ENCODE results near the gene WDR3. TPM values are rescaled to one million over a fixed set of nuclear protein-coding genes. Genes with fewer than 3 reads are reported as not detected.

WDR3 gene
- total RNA-seq = 10 to 100 TPM in 3 of 4 donors, 1 to 10 TPM in 1; 7.0 to 13.2 (median 11.1) TPM

DNA sequence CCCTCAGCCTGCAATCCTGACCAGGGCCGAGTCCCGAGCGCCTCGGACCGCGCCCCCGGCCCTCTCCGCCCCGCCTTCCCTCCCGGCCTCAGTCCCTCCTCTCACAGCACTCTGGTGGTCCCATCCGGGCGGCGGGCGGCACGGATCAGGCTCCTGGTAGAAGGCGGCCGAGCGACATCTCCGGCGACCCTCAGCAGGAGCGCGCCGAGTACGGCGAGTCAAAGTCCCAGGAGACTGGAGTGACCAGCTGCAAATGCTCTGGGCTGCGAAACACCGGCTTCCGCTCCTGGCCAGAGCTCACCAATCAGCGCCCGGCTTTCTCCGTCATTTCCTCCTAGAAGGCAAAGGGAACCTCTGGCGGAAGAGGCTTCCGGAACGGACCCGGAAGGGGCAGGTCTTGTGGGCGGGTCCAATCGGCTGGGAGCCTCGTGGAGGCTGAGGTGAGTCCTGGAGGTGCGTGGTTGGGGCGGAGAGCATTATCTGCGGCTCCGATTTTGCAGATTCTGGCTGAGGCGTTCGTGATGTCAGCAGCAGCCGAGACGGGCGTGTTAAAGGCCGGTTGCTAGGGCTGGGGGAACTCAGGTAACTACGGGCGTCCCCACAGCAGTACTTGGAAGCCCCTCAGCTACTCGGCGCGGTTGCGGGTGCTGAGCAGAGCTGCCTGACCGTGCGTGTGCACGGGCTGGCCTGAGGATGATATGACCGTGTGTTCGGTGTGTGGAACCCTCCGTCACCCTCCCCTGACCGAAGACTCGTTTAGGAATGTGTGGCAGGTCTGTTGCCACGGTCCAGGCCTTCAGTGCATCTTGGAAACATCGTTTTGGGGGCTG, at the start of gene WDR3, which contains the start of gene GDAP2:
Gene WDR3, plus strand, starts transcription at position 397 of the 830 bp plus-strand sequence. CDS start 3,581 bp downstream, outside the sequence.
Gene GDAP2, minus strand, starts transcription at position 279 of the 830 bp plus-strand sequence. CDS start 9,264 bp downstream, outside the sequence.
- TF ChIP-seq, protein P1, sequence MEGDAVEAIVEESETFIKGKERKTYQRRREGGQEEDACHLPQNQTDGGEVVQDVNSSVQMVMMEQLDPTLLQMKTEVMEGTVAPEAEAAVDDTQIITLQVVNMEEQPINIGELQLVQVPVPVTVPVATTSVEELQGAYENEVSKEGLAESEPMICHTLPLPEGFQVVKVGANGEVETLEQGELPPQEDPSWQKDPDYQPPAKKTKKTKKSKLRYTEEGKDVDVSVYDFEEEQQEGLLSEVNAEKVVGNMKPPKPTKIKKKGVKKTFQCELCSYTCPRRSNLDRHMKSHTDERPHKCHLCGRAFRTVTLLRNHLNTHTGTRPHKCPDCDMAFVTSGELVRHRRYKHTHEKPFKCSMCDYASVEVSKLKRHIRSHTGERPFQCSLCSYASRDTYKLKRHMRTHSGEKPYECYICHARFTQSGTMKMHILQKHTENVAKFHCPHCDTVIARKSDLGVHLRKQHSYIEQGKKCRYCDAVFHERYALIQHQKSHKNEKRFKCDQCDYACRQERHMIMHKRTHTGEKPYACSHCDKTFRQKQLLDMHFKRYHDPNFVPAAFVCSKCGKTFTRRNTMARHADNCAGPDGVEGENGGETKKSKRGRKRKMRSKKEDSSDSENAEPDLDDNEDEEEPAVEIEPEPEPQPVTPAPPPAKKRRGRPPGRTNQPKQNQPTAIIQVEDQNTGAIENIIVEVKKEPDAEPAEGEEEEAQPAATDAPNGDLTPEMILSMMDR (IDR thresholded peaks at IDR 0.05; ENCODE audit: low read depth) = no peak

DNA sequence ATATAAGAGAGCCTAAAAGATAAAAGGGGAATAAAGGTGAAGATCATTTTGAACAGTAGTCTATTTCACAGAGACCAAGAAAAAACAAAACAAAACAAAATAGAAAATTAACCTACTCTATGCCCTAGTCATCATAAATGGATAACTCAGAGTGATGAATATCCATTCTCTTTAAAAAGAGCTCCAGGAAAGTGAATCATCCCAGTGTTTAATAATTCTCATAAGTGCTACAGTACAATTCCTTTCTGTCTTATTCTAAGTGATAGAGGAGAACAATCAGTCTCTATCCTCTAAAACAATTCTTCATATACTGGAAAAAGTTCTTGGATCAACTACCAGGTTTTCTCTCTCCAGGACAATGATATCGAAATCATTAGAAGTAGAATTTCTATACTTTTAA, 45.9 kb upstream of the WDR3 start:
- TF ChIP-seq, protein P1 (IDR thresholded peaks at IDR 0.05; ENCODE audit: low read depth) = no peak

DNA sequence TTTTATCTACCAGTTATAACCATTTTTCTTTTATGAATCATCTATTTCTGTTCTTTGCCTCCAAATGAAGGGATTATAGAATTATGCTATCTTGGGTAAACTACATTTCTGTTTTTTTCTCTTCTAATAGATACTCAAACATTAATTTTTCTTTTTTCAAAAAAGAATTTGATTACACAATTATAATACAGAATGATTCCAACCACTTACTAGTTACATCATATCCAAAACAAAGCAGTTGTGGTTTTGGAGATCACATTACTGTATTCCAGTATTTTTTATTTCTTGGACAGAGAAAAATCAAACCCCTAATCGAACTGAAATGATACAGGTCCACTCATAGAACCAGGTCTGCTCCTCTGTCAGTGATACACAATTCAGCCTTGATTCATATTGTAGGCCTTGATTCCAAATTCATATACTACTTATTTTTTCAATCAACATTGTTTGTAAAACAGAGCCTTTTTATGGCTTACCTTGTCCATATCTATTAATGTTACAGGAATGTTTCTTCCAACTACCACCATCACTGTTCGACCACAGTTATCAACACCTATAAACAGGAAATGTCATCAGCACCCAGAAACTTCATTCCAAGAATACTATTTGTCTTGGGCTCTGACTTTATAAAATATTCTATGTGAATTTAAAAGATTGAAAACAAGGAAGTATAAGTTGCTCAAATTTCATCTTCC, 43.3 kb upstream of the WDR3 start:
- TF ChIP-seq, protein P1 (IDR thresholded peaks at IDR 0.05; ENCODE audit: low read depth) = no peak

DNA sequence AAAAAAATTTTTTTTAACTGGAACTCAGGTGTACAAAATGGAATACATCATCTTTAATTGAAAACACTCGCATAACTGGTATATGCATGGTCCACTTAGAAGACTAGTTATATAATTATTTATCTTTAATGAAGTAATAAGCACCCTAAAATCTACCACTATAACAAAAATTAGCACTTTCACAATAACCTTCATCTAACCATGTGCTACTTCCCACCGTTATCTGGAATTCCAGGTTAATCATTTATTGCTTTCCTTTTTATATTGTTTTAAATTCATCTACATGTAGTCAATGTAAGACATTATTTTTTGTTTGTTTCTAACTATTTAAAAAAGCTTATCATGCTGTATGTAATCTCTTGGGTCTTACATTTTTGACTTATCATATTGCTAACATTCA, 39.1 kb upstream of the WDR3 start:
- TF ChIP-seq, protein P1 (IDR thresholded peaks at IDR 0.05; ENCODE audit: low read depth) = no peak

DNA sequence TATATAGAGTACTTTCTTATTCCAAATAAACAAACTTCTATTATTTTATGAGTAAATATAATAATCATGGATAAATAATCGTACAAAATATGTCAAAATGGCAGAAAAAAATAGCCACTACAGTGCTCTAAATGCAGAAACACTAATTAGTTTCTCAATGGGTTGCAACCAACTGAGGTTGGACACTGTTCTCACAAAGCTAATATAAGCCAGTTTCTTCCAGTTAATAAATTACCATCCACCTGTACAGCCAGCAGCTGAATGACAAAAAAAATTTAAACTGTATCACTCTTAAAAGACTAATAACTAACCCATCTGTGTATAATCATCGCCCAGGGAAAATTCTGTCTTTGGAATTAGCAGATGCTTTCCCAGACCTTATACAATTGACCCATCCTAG, 37.0 kb upstream of the WDR3 start:
- TF ChIP-seq, protein P1 (IDR thresholded peaks at IDR 0.05; ENCODE audit: low read depth) = no peak

DNA sequence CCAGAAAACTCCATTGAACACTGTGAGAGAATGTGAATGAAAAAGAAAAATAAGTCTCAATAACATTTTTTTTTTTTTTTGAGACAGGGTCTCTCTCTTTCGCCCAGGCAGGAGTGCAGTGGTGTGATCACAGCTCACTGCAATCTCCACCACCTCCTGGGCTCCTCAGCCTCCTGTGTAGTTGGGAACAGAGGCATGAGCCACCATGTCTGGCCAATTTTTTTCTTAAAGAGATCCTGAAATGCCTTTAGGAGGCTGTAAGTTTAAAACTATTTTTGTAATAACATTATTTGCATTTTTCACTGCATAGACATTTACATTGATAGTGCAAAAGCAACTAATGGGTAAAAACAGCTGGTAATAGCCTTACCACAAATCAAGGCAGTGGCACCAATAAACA, 35.5 kb upstream of the WDR3 start:
- TF ChIP-seq, protein P1 (IDR thresholded peaks at IDR 0.05; ENCODE audit: low read depth) = no peak

DNA sequence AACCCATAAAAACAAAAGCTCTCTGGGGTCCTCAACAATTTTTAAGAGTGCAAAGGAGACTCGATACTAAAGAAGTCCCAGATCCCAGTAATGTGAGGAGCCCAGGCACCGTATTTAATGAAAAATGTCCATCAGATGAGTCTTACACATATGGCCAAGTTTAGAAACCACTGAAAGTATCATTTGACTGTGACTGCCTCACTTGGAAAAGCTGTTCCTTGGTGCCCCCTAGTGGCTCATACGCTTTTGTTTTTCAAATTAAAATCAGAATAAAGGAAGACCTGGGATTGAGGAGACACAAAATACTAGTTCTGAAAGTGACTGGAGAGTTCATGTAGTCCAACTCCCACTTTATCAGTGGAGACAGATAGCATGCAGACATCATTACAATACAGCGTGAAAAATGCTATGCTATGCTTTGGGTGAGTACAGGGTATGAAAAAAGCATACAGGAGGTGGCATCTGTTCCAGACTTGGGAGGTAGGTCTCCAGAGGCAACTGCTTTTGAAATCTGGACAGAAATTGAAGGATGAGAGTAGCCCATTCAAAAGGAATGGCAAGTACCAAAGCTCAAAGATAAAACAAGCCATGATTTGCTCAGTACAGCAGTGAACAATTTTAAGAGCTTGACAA, 33.9 kb upstream of the WDR3 start:
- TF ChIP-seq, protein P1 (IDR thresholded peaks at IDR 0.05; ENCODE audit: low read depth) = no peak
